PC-3 (cell line): Measurements from ENCODE around the gene CDH4. TPM values are rescaled to one million over a fixed set of nuclear protein-coding genes. Genes with fewer than 3 reads are reported as not detected.

Experiments used
- ATAC-seq: fragments of 200-7000 bp; cut with Tn5 transposase; 2 replicates; pipeline ENCODE4 v1.9.1; 2020; ENCODE audit warnings: mild to moderate bottlenecking, moderate library complexity
- BruUV-seq: library from RNA; stranded (reverse); fragments of 400-500 nt; replicated peaks from 2 replicates; lab custom pipeline; 2021; lab: Mats Ljungman, UMichigan
- CTCF ChIA-PET: fragments of 300-600 bp; sonication (Branson Sonifier 250); formaldehyde crosslinking; loops from one replicate; lab custom pipeline; 2022; ENCODE audit warnings: antibody characterized with exemption; lab: Charles Lee
- POLR2A ChIA-PET: fragments of 300-600 bp; sonication (Branson Sonifier 250); formaldehyde crosslinking; loops from one replicate; lab custom pipeline; 2022; ENCODE audit warnings: antibody characterized with exemption; ENCODE audit not compliant: unreplicated experiment; lab: Charles Lee
- DNase-seq: peaks from one replicate; pipeline ENCODE4 v3.0.0-alpha.2; 2015
- H2AFZ ChIP-seq: fragments of 300-600 bp; sonication (generic); 2 replicates; pipeline ENCODE4 v1.6.0; 2016; ENCODE audit warnings: antibody characterized with exemption, low read length
- H3F3A ChIP-seq: fragments of 300-600 bp; sonication (generic); one replicate; pipeline ENCODE4 v1.6.0; 2017; ENCODE audit warnings: antibody characterized with exemption, low read length, control low read depth, mild to moderate bottlenecking; ENCODE audit not compliant: unreplicated experiment
- H3K27ac ChIP-seq: fragments of 300-600 bp; sonication (generic); 2 replicates; pipeline ENCODE4 v1.5.1; 2016; ENCODE audit warnings: mild to moderate bottlenecking, low read length
- H3K27me3 ChIP-seq: fragments of 300-600 bp; sonication (generic); 2 replicates; pipeline ENCODE4 v1.6.1; 2016; ENCODE audit warnings: low read length, mixed read lengths
- H3K36me3 ChIP-seq: fragments of 300-600 bp; sonication (generic); 2 replicates; pipeline ENCODE4 v1.6.1; 2016; ENCODE audit warnings: low read depth, mixed run types, low read length, mixed read lengths
- H3K4me1 ChIP-seq: fragments of 300-600 bp; sonication (generic); 2 replicates; pipeline ENCODE4 v1.5.1; 2016; ENCODE audit warnings: low read length; ENCODE audit not compliant: insufficient read depth
- H3K4me2 ChIP-seq: fragments of 300-600 bp; sonication (generic); 2 replicates; pipeline ENCODE4 v1.6.0; 2016; ENCODE audit warnings: low read length
- H3K4me3 ChIP-seq: fragments of 300-600 bp; sonication (generic); 2 replicates; pipeline ENCODE4 v1.5.1; 2016; ENCODE audit warnings: mild to moderate bottlenecking, low read length, mixed read lengths
- H3K79me2 ChIP-seq: fragments of 300-600 bp; sonication (generic); 2 replicates; pipeline ENCODE4 v1.6.1; 2017; ENCODE audit warnings: low read length, mixed read lengths
- H3K9ac ChIP-seq: fragments of 300-600 bp; sonication (generic); 2 replicates; pipeline ENCODE4 v1.6.0; 2016; ENCODE audit warnings: mild to moderate bottlenecking, low read length
- H3K9me2 ChIP-seq: fragments of 300-600 bp; sonication (generic); replicated peaks from 2 replicates; pipeline ENCODE4 v1.6.1; 2016; ENCODE audit warnings: mixed run types, low read length, mixed read lengths
- H3K9me3 ChIP-seq: fragments of 300-600 bp; sonication (generic); 2 replicates; pipeline ENCODE4 v1.6.1; 2016; ENCODE audit warnings: low read length, mixed read lengths
- H4K20me1 ChIP-seq: fragments of 300-600 bp; sonication (generic); 2 replicates; pipeline ENCODE4 v1.6.1; 2016; ENCODE audit warnings: low read length, mixed read lengths
- CTCF ChIP-seq: fragments of 300-600 bp; sonication (generic); conservative IDR thresholded peaks from 2 replicates; pipeline ENCODE4 v1.5.1; 2017; ENCODE audit warnings: antibody characterized with exemption, low read depth, mild to moderate bottlenecking, low read length
- EZH2 ChIP-seq: fragments of 300-600 bp; sonication (generic); IDR thresholded peaks from one replicate; pipeline ENCODE4 v1.6.1; 2017; ENCODE audit warnings: antibody characterized with exemption, mild to moderate bottlenecking, low read length; ENCODE audit not compliant: unreplicated experiment
- EZH2phosphoT487 ChIP-seq: fragments of 300-600 bp; sonication (generic); IDR thresholded peaks from 2 replicates; pipeline ENCODE4 v1.6.1; 2018; ENCODE audit warnings: mild to moderate bottlenecking, antibody characterized with exemption, low read length, borderline replicate concordance
- intact Hi-C: fragments of 100-400 bp; cut with micrococcal nuclease; formaldehyde crosslinking; loops from 2 replicates; pipeline ENCODE4 v1.9.0; 2023
- total RNA-seq: library from RNA; depleted of rRNA; stranded (reverse); fragments of >200 nt; gene quantifications from 2 replicates; pipeline ENCODE4 v1.2.3, GENCODE V29; 2014

Gene CDH4
- total RNA-seq, 1 experiment from 2014 or later, result not detected

- Histone ChIP-seq H3K79me2 (no peaks in the 10 kb centered on the region), H3K4me3 (no peak overlapping the region), H3K27me3 (peaks cover 8% of the 10 kb centered on the region; the same call in 1 of the 2 replicates), H3K9ac (no peak overlapping the region), H2AFZ (no peak overlapping the region), H3K36me3 (no peaks in the 10 kb centered on the region), H3K9me3 (no peaks in the 10 kb centered on the region), H3K9me2 (no peaks in the 10 kb centered on the region), H3K27ac (no peak overlapping the region), H3K4me2 (no peak overlapping the region), H3F3A (no peaks in the 10 kb centered on the region), H3K4me1 (no peaks in the 10 kb centered on the region), H4K20me1 (no peaks in the 10 kb centered on the region)
- no peak for TF ChIP-seq CTCF
- no peak for TF ChIP-seq EZH2phosphoT487
- ChIA-PET CTCF (no interaction called here), POLR2A (no interaction called here)
- DNase-seq (no peak), ATAC-seq (no peak)
- BruUV-seq, result no TSS peak
- intact Hi-C loops, result no loop called here
Measured at GRCh38 chr20:61315319-61315718, 63.3 kb downstream of the CDH4 start.

- Histone ChIP-seq H3K9ac (no peak overlapping the region), H3K9me3 (no peaks in the 10 kb centered on the region), H3K27ac (no peak overlapping the region), H3K9me2 (no peaks in the 10 kb centered on the region), H3K27me3 (peaks cover 8% of the 10 kb centered on the region; the same call in 1 of the 2 replicates), H4K20me1 (no peaks in the 10 kb centered on the region), H3K4me3 (no peak overlapping the region), H3F3A (no peaks in the 10 kb centered on the region), H2AFZ (no peak overlapping the region), H3K4me1 (no peaks in the 10 kb centered on the region), H3K4me2 (no peak overlapping the region), H3K79me2 (no peaks in the 10 kb centered on the region), H3K36me3 (no peaks in the 10 kb centered on the region)
- DNase-seq, result no peak
- POLR2A ChIA-PET, result no interaction called here
- no peak for TF ChIP-seq EZH2
- no peak for TF ChIP-seq CTCF
- TF ChIP-seq EZH2phosphoT487, result no peak
- CTCF ChIA-PET, result no interaction called here
- no TSS peak for BruUV-seq
- no peak for ATAC-seq
- intact Hi-C loops, result no loop called here
Measured at GRCh38 chr20:61316346-61316745, 64.3 kb downstream of the CDH4 start.

- H2AFZ ChIP-seq, result no peak overlapping the region
- H3K4me1 ChIP-seq, result no peaks in the 10 kb centered on the region
- H3K4me2 ChIP-seq, result no peak overlapping the region
- H3K79me2 ChIP-seq, result no peaks in the 10 kb centered on the region
- H3K27ac ChIP-seq, result no peak overlapping the region
- no TSS peak for BruUV-seq
- ATAC-seq (no peak), DNase-seq (no peak)
- no peaks in the 10 kb centered on the region for H3K9me3 ChIP-seq
- intact Hi-C loops, result no loop called here
- H3K9ac ChIP-seq, result no peak overlapping the region
- no peak overlapping the region for H3K4me3 ChIP-seq
- TF ChIP-seq EZH2phosphoT487 (no peak), CTCF (no peak), EZH2 (no peak)
- no peaks in the 10 kb centered on the region for H3F3A ChIP-seq
- no peaks in the 10 kb centered on the region for H3K9me2 ChIP-seq
- ChIA-PET POLR2A (no interaction called here), CTCF (no interaction called here)
- peaks cover 8% of the 10 kb centered on the region; the same call in 1 of the 2 replicates for H3K27me3 ChIP-seq
- no peaks in the 10 kb centered on the region for H4K20me1 ChIP-seq
- H3K36me3 ChIP-seq, result no peaks in the 10 kb centered on the region
Measured at GRCh38 chr20:61317966-61318530, 66.0 kb downstream of the CDH4 start.
